GM18502 (cell line): ENCODE measurements around the gene VARS1.
"Not testable (repeated sequence)": the region's sequence is repeated elsewhere in the genome, so short reads cannot be mapped to it uniquely, and the experiment has no call there.

Source experiments
- ATAC-seq: cut with Tn5 transposase; IDR thresholded peaks from one replicate; pipeline ENCODE4 v1.9.1; 2021; ENCODE audit warnings: mild to moderate bottlenecking; ENCODE audit not compliant: unreplicated experiment, poor library complexity

Gene VARS1

DNA sequence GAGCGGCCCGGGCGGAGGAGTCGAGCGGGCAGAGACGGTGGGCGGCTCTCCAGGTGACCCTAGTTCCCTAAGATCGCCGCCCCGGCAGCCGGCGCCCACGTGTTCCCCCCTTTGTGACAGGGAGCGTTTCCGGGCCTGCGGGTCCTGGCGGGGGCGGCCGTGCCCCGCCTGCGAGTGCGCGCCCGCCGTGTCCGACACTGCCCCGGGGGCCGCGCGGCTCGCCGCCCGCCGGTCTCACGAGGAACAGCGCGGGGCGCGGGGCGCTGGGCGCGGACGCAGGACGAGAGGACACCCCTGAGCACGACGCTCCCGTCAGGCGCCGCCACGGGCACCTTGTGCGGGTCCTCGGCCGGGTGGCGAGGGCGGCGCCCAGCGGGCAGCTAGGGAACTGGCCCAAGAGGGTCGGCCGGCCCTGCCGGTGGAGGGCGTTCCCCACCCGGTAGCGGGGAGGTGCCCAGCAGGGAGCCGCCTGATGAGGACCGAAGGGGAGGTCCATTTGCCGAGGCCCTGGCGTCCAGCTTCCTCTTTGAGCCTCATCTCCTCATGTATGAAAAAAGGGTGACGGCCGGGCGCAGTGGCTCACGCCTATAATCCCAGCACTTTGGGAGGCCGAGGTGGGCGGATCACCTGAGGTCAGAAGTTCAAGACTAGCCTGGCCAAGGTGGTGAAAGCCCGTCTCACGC, at the start of gene VARS1:
Gene VARS1 (minus strand): TSS at position 137 of the 683 bp plus-strand sequence. CDS start 535 bp downstream, outside the sequence.
- peak; percentile 85 for ATAC-seq

GRCh38 chr6:31844507-31844906, 49.0 kb upstream of the VARS1 start:
- ATAC-seq, result no peak

GRCh38 chr6:31842053-31842452, 46.5 kb upstream of the VARS1 start:
- ATAC-seq, result no peak

DNA sequence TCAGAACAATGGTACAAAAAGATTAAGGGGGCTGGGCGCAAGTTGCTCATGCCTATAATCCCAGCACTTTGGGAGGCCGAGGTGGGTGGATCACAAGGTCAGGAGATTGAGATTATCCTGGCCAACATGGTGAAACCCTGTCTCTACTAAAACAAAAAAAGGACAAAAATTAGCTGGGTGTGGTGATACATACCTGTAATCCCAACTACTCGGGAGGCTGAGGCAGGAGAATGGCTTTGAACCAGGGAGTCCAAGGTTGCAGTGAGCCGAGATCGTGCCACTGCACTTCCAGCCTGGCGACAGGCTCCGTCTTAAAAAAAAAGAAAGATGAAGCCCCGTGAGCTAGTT, 44.2 kb upstream of the VARS1 start:
- ATAC-seq, result not testable (repeated sequence)

- no peak for ATAC-seq
Observed at GRCh38 chr6:31838968-31839367, 43.4 kb upstream of the VARS1 start.

DNA sequence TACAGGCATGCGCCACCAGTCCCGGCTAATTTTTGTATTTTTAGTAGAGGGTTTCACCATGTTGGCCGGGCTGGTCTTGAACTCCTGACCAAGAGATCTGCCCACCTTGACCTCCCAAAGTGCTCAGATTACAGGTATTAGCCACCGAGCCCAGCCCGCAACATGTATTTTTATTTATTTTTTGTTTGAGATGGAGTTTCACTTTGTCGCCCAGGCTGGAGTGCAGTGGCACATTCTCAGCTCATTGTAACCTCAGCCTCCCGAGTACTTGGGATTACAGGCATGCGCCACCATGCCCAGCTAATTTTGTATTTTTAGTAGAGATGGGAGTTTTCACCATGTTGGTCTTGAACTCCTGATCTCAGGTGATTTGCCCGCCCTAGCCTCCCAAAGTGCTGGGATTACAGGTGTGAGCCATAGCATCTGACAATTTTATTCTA, 42.6 kb upstream of the VARS1 start:
- ATAC-seq, result not testable (repeated sequence)

GRCh38 chr6:31837369-31838113, 42.0 kb upstream of the VARS1 start:
- ATAC-seq, result no peak

- ATAC-seq, result no peak
Observed at GRCh38 chr6:31836474-31837368, 41.2 kb upstream of the VARS1 start.

- no peak for ATAC-seq
Observed at GRCh38 chr6:31836047-31836473, 40.5 kb upstream of the VARS1 start.

DNA sequence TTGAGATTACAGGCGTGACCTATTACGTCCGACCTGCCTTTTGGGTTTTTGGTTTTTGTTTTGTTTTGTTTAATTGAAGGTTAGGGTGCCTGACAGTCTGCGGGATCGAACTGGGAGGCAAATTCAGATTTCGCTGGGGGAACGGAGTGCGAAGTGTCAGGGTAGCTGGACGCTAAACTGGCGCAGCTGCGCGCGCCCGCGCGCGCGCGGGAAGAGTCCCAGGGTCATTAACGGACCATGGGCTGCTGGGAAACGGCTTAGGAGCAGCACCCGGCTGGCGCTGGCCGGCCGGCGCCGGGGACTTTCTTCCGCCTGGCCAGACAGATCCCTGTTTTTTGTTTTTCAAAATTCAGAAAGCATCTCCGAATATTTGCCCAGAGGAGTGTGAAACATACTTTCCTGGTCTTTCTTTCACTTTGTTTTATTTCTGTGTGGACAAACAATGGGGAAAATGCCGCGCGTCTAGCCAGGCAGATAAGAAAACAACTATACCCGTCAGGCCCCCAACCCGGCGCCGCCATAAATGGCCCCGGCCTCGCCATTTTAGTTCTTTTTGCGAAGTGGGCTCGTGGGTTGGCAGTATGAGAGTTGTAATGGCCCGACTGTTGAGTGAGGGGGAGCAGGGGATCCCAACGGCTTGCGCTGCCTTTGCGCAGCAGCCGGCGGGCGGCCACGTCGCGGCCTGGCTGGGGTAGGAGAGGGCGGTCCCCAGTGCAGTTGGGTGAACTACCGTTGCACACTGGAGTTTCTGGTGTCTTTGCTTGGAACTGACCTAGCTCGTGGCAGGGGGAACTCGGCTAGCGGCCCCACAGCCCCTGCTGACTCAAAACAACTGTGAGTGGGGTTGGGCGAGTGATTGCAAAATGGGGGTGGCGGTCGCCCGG, 39.1 kb upstream of the VARS1 start:
- ATAC-seq, result peak; percentile 41

GRCh38 chr6:31831350-31832215, 36.0 kb upstream of the VARS1 start:
- ATAC-seq, result no peak

- ATAC-seq, result no peak
Observed at GRCh38 chr6:31830886-31831335, 35.4 kb upstream of the VARS1 start.

DNA sequence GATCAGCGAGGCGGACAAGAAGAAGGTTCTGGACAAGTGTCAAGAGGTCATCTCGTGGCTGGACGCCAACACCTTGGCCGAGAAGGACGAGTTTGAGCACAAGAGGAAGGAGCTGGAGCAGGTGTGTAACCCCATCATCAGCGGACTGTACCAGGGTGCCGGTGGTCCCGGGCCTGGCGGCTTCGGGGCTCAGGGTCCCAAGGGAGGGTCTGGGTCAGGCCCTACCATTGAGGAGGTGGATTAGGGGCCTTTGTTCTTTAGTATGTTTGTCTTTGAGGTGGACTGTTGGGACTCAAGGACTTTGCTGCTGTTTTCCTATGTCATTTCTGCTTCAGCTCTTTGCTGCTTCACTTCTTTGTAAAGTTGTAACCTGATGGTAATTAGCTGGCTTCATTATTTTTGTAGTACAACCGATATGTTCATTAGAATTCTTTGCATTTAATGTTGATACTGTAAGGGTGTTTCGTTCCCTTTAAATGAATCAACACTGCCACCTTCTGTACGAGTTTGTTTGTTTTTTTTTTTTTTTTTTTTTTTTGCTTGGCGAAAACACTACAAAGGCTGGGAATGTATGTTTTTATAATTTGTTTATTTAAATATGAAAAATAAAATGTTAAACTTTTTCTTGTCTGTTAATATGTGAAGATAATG, 34.2 kb upstream of the VARS1 start:
- no peak for ATAC-seq

- ATAC-seq, result peak; percentile 66
Observed at GRCh38 chr6:31827286-31828079, 31.9 kb upstream of the VARS1 start, which contains the start of gene HSPA1B. Gene HSPA1B, plus strand, starts transcription at chr6:31827738. Its CDS starts 213 bp downstream, at chr6:31827951.

GRCh38 chr6:31826793-31827285, 31.3 kb upstream of the VARS1 start:
- no peak for ATAC-seq

DNA sequence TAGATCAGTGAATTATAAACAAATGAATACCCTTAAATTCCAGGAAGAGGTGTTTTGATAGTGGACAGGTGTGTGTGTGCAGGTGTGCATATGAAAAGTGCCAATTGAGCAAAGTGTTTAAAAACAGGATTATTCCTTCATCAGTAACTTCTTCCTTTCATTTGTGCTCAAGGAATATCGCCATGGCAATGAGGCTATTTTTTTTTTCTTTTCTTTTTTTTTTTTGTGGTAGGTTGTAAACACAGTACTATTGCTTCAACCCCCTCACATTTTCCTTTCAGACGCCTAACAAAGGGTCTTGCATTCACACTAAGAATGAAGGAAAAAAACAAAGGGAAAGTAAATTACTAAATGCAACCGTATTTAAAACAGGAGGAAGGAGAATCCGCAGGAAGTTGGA, 30.0 kb upstream of the VARS1 start:
- ATAC-seq, result no peak

DNA sequence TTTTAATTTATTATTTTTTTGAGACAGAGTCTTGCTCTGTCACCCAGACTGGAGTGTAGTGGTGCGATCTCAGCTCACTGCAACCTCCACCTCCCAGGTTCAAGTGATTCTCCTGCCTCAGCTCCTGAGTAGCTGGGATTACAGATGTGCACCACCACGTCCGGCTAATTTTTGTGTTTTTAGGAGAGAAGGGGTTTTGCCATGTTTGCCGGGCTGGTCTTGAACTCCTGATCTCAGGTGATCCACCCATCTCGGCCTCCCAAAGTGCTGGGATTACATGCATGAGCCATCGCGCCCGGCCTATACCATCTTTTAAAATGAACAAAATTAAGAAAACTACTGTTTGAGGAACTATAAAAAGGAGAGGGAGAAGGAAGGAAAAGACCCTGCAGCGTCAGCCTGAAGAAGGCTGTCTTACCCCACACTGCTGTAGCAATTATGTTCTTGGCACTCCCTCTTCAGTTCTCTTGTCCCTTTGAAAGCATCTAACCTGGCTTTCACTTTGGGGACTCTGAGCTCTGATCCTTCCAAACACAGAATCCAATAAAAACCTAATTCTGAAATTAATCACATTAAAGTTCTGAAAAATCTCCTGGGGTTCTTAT, 28.1 kb upstream of the VARS1 start:
- ATAC-seq, result not testable (repeated sequence)
